Chondrocyte (in vitro differentiated cells): Measurements from ENCODE around the gene ITPR1. TPM values are rescaled to one million over a fixed set of nuclear protein-coding genes. Genes with fewer than 3 reads are reported as not detected.

Experiments used
- DNase-seq: peaks from one replicate; pipeline ENCODE4 v3.0.0; 2021; ENCODE audit warnings: mixed read lengths, low spot score
- H3K27ac Mint-ChIP-seq: one replicate; pipeline ENCODE4 v1.8.0; 2021; ENCODE audit warnings: mild to moderate bottlenecking, moderate library complexity, mixed read lengths; ENCODE audit not compliant: unreplicated experiment
- H3K27me3 Mint-ChIP-seq: 2 replicates; pipeline ENCODE4 v1.8.0; 2021; ENCODE audit warnings: low read depth, mixed read lengths
- H3K36me3 Mint-ChIP-seq: 2 replicates; pipeline ENCODE4 v1.8.0; 2021; ENCODE audit warnings: low read depth, mixed read lengths
- H3K4me1 Mint-ChIP-seq: 2 replicates; pipeline ENCODE4 v1.8.0; 2021; ENCODE audit warnings: low read depth, mild to moderate bottlenecking, mixed read lengths
- H3K4me3 Mint-ChIP-seq: one replicate; pipeline ENCODE4 v1.8.0; 2021; ENCODE audit warnings: mild to moderate bottlenecking, moderate library complexity, mixed read lengths; ENCODE audit not compliant: unreplicated experiment
- H3K9me3 Mint-ChIP-seq: 2 replicates; pipeline ENCODE4 v1.8.0; 2021; ENCODE audit warnings: low read depth, mixed read lengths
- total RNA-seq: library from RNA; stranded (reverse); gene quantifications from 3 replicates; pipeline ENCODE4 v1.2.1, GENCODE V29; 2021
- TF ChIP-seq, protein P1 (sequence below): fragments of 200-600 bp; sonication (generic); IDR thresholded peaks from 2 replicates; pipeline ENCODE4 v1.5.0; 2021; ENCODE audit warnings: antibody characterized with exemption, mild to moderate bottlenecking, moderate library complexity

ITPR1 gene
- total RNA-seq, 1 donor from 2014 or later: 45.0 TPM

DNA sequence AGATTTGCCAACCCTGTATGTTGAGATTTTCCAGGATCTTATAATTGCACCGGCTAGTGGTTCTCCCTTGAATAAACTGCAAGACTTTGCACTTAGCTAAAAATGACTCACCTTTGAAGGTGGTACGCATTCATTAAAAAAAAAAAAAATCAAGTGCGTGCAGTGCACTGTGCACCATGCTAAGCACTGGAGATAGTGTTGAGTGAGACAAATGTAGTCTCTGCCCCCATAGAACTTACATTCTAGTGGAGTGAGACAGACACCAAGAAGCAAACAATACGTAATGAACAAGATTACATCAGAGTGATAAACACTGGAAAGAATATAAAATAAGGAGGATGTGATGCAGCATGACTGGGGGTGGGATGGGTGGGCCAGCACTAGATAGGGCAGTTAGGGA is 69.4 kb downstream of the ITPR1 start:
- no peak for DNase-seq
- H3K4me1 Mint-ChIP-seq: peaks cover 5% of the 10 kb centered on the region

DNA sequence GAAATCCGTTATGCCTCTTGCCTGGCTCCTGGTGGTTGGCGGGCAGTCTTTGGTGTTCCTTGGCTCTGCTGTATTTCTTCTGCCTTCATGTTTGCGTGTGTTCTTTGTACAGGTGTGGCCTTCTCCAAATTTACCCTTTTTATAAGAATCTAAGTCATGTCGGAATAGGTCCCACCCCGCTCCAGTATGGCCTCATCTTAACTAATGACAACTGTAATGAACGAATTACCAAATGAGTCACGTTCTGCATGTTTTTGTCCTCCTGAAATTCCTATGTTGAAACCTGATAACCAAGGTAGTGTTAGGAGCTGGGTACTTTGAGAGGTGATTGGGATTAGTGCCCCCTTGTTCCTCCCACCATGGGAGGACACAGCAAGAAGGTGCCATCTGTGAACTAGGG is 71.1 kb downstream of the ITPR1 start:
- Mint-ChIP-seq H3K36me3 (peaks cover 1% of the 10 kb centered on the region), H3K27ac (no peak overlapping the region), H3K9me3 (no peaks in the 10 kb centered on the region), H3K27me3 (no peaks in the 10 kb centered on the region), H3K4me1 (peaks cover 5% of the 10 kb centered on the region), H3K4me3 (no peak overlapping the region)
- TF ChIP-seq, protein P1, sequence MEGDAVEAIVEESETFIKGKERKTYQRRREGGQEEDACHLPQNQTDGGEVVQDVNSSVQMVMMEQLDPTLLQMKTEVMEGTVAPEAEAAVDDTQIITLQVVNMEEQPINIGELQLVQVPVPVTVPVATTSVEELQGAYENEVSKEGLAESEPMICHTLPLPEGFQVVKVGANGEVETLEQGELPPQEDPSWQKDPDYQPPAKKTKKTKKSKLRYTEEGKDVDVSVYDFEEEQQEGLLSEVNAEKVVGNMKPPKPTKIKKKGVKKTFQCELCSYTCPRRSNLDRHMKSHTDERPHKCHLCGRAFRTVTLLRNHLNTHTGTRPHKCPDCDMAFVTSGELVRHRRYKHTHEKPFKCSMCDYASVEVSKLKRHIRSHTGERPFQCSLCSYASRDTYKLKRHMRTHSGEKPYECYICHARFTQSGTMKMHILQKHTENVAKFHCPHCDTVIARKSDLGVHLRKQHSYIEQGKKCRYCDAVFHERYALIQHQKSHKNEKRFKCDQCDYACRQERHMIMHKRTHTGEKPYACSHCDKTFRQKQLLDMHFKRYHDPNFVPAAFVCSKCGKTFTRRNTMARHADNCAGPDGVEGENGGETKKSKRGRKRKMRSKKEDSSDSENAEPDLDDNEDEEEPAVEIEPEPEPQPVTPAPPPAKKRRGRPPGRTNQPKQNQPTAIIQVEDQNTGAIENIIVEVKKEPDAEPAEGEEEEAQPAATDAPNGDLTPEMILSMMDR: no peak
- DNase-seq: no peak

More for the DNA sequence above, 69.4 kb downstream of the ITPR1 start:
- Mint-ChIP-seq H3K4me3 (no peak overlapping the region), H3K27me3 (no peaks in the 10 kb centered on the region), H3K36me3 (no peaks in the 10 kb centered on the region), H3K27ac (no peak overlapping the region), H3K9me3 (peaks cover 7% of the 10 kb centered on the region)
- TF ChIP-seq, protein P1: no peak

DNA sequence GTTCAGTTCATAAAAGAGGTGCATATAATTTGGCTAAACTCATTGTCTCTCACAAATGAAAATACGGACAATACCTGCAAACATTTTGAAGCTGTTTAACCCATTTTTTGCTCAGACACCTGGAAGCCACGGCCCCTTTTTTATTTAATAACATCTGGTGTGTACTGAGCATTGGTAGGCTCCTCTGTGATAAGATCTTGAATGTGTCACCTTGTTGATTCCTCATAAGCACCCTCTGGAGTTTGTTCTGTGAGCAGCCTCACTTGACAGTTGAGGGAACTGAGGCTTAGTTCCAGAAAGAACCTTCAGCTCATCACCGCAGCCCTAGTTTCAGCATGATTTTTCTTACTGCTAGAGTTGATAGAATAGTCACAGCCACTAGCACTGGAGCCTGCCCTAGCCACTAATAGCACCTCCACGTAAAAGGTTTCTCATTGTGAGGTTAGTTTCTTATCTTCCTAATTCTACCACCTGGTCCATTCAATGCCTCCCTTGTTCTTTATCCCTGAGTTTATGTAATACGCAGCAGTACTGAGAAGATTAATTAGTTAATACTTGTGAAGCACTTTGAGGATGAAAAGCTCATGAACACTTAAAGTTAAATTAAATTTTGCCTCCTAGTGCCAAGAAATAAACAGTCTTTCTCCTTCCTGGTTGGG is 71.9 kb downstream of the ITPR1 start:
- H3K9me3 Mint-ChIP-seq: no peaks in the 10 kb centered on the region
- peaks cover 1% of the 10 kb centered on the region for H3K36me3 Mint-ChIP-seq
- no peak overlapping the region for H3K4me3 Mint-ChIP-seq
- H3K27me3 Mint-ChIP-seq: no peaks in the 10 kb centered on the region
- no peak overlapping the region for H3K27ac Mint-ChIP-seq
- DNase-seq: no peak
- H3K4me1 Mint-ChIP-seq: peaks cover 10% of the 10 kb centered on the region
- TF ChIP-seq, protein P1: no peak

DNA sequence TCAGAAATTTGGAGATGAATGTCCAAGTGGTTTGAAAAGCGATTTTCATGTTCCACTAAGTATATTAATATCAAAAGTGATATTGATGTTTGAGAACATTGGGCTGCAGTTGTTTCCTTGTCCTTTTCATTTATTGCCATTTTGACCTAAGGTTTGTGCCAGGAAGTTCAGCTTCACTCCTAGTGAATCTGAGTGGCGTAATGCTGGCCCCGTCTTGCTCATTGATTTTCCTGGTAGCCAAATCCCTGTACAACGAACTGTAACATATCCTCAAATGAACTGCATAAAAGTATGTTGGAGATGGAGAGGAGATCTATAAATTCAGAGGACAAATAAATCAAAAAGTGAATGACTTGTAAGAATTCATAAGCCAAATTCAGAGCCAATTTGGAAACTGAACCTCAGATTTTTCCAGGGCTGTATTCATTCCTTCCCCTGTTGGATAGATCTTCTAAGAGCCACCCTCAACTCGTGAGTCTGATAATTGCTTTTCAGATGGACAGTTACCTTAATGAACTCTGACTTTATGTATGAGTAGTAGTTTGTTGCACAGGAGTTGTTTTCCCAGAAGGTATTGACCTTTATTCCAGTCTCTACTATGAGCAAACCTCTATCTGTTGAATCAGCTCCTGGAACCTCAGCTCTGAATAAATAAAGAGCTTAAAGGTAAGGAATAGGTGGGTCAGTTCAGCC is 72.8 kb downstream of the ITPR1 start:
- no peaks in the 10 kb centered on the region for H3K27me3 Mint-ChIP-seq
- DNase-seq: no peak
- TF ChIP-seq, protein P1: no peak
- H3K4me3 Mint-ChIP-seq: no peak overlapping the region
- peaks cover 10% of the 10 kb centered on the region for H3K4me1 Mint-ChIP-seq
- H3K36me3 Mint-ChIP-seq: peaks cover 1% of the 10 kb centered on the region
- no peaks in the 10 kb centered on the region for H3K9me3 Mint-ChIP-seq
- H3K27ac Mint-ChIP-seq: no peak overlapping the region

GRCh38 chr3:4568841-4569240 is 75.7 kb downstream of the ITPR1 start:
- Mint-ChIP-seq H3K4me1 (peaks cover 10% of the 10 kb centered on the region), H3K4me3 (no peak overlapping the region), H3K36me3 (peaks cover 1% of the 10 kb centered on the region), H3K27me3 (no peaks in the 10 kb centered on the region), H3K27ac (no peak overlapping the region), H3K9me3 (no peaks in the 10 kb centered on the region)
- TF ChIP-seq, protein P1: no peak
- DNase-seq: no peak
